Measurements from ENCODE around the gene SLC66A1. TPM values are rescaled to one million over a fixed set of nuclear protein-coding genes. Genes with fewer than 3 reads are reported as not detected.

SLC66A1 gene
- total RNA-seq, 2 donors from 2014 or later: 13.7 to 16.1 TPM

GRCh38 chr1:19319196-19319595, 7.1 kb downstream of the SLC66A1 start:
- intact Hi-C loops (cut with DNase I, micrococcal nuclease): no loop called here
- ATAC-seq (no peak), DNase-seq (no peak)

DNA sequence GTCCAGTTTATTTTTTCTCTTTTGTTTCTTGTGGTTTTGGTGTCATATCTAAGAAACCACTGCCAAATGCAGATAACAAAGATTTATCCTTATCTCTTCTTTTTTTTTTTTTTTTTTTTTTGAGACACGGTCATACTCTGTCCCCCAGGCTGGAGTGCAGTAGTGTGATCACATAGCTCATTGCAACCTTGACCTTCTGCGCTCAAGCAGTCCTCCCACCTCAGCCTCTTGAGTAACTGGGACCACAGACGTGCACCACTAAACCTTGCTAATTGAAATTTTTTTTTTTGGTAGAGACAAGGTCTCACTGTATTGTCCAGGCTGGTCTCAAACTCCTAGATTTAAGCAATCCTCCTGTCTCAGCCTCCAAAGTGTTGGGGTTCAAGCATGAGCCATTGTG, 8.9 kb downstream of the SLC66A1 start:
- ATAC-seq: no peak
- intact Hi-C loops (cut with DNase I, micrococcal nuclease): no loop called here
- DNase-seq: no peak

DNA sequence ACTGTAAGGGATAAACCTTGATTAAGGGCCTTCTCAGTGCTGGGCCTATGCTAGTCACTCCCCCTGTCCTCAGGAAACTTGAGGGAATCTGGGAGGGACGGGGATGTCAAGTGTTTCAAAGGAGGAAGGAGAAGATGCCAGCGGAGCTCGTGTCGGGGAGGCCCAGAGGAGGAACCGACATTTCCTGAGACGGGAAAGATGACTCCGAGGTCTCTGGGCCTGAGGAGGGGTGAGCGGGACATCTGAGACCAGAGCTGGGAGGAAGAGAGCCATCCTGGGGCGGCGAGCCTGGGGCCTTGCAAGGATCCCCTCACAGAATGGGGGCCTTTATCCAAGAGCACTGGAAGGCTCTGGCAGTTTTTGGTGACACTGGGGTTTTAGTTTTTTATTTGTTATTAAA, 10.4 kb downstream of the SLC66A1 start:
- intact Hi-C loops (cut with DNase I, micrococcal nuclease): no loop called here
- DNase-seq (no peak), ATAC-seq (no peak)

DNA sequence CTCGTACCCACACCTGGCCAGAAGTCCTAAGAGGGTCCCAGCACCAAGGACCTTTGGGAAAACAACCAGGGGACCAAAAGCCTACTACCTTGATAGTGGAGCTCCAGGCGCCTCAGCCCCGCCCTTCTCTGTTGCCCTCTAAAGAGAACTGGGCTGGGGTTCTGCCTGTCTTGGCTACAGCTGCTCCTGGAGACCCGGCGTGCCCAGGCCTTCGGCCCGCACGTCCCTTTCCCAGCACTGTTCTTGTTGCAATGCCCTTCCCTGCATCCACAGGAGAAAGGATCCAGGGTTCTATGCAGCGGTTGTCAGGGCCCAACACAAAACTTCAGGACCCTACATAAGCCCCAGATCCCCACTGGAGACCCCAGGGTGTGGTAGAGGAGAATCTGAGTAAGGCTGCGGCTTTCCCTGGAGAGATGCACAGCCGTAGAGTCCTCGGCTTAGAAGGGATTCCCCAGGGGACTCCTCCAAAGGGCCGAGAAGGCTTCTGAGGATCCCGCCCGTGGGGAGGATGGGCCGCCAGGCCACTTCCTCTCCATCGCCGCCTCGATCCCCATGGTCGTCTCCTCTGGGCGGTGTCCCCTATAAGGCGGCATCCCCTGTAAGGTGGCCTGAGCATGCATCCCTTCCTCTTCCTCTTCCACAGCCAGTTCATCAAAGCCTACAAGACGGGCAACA, 12.0 kb downstream of the SLC66A1 start:
- no peak for DNase-seq
- intact Hi-C loops (cut with DNase I, micrococcal nuclease): no loop called here
- no peak for ATAC-seq

- ATAC-seq: no peak
- DNase-seq: no peak
- intact Hi-C loops (cut with DNase I, micrococcal nuclease): no loop called here
Measured at GRCh38 chr1:19324665-19324990, 12.5 kb downstream of the SLC66A1 start.

- intact Hi-C loops (cut with DNase I, micrococcal nuclease): no loop called here
- ATAC-seq: no peak
- DNase-seq: no peak
Measured at GRCh38 chr1:19325368-19325957, 13.3 kb downstream of the SLC66A1 start.

DNA sequence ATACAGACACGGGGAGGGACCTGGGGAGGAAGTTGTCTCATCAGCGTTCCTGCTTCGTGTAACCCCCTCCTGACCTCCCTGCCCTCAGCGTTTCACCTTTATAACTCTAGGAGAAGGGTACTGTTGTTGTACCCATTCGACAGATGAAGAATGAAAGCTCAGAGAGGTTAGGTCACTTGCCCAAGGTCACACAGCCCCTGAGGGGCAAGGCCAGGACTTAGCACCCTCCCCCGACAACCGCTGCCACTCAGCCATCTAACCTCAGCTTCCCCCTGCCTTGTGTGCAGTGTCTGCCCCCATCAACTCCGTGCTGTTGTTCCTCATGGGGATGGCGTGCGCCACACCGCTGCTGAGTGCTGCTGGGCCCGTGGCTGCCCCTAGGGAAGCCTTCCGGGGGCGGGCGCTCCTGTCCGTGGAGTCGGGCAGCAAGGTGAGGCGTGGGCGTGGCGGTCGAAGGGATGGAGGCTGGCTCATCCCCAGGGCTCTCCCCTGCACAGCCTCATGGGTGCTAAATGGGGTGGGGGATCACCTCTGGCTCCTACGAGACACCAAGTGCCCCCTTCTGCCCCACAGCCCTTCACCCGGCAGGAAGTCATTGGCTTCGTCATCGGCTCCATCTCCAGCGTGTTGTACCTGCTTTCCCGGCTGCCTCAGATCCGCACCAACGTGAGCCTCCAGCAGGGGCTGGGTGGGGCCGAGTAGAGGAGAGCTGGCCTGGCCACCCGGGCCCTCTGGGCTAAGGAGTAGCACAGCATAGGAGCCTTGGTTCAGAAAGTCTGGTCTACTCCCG, 14.0 kb downstream of the SLC66A1 start:
- DNase-seq (no peak), ATAC-seq (no peak)
- intact Hi-C loops (cut with DNase I, micrococcal nuclease): no loop called here

DNA sequence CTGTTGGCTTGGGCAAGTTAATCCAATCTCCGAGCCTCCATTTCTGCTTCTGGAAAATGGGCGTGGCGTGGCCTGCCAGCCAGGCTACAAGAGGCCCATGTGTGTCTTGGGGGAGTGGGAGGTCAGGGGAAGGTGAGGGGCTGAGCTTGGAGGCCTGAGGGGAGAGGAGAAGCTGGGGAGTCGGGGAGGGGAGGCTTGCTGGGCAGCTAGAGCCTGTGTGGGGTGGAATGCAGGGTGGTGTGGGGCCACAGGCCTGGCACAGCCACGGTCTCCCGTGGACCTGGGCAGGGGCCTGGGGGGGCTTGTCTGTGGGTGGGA, 14.6 kb downstream of the SLC66A1 start:
- intact Hi-C loops (cut with DNase I, micrococcal nuclease): no loop called here
- ATAC-seq (no peak), DNase-seq (no peak)

- intact Hi-C loops (cut with DNase I, micrococcal nuclease): no loop called here
- DNase-seq: no peak
- no peak for ATAC-seq
Measured at GRCh38 chr1:19327301-19327700, 15.2 kb downstream of the SLC66A1 start.

DNA sequence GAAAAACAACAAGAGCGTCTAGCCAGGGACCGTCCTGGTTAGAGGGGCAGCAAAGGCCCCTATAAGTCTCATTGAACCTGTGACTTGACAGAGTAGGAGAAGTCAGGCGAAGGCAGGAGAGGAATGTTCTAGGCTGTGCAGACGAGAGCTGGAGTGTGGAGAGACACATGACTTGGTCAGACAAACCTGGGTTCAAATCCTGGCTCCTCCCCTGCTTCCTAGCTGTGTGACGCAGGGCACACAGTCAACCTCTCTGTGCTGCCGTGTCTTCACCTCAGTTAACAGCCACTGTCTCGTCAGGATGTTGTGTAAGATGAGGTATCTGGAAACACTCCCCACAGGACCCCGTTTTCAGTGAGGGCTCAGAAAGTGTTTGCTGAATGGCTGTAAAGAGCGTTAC, 15.6 kb downstream of the SLC66A1 start:
- intact Hi-C loops (cut with DNase I, micrococcal nuclease): no loop called here
- no peak for DNase-seq
- ATAC-seq: no peak

DNA sequence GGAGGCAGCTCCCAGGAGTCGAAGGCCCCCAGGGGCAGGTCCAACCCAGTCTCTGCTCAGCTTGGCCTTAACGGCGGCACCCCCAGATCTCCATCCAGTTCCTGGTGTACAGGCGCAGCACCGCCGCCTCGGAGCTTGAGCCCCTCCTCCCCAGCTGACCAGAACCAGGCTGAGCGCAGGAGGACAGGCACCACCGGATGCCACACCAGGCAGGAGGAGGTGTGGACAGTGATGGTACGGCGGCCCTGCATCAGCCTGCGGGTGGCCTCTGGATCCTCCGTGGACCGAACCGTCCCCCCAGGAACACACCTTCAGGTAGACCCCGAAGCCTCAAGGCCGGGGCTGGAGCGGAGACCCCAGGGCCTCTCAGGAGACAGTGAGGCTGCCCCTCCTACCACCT, 16.4 kb downstream of the SLC66A1 start:
- no peak for ATAC-seq
- intact Hi-C loops (cut with DNase I, micrococcal nuclease): no loop called here
- no peak for DNase-seq

GRCh38 chr1:19329188-19329587, 17.1 kb downstream of the SLC66A1 start:
- no peak for DNase-seq
- ATAC-seq: no peak
- intact Hi-C loops (cut with DNase I, micrococcal nuclease): no loop called here

GRCh38 chr1:19329611-19330010, 17.5 kb downstream of the SLC66A1 start:
- intact Hi-C loops (cut with DNase I, micrococcal nuclease): no loop called here
- no peak for DNase-seq
- ATAC-seq: no peak

- intact Hi-C loops (cut with DNase I, micrococcal nuclease): no loop called here
- DNase-seq: no peak
- peak; percentile 72 for ATAC-seq
Measured at GRCh38 chr1:19330449-19331135, 18.5 kb downstream of the SLC66A1 start.

DNA sequence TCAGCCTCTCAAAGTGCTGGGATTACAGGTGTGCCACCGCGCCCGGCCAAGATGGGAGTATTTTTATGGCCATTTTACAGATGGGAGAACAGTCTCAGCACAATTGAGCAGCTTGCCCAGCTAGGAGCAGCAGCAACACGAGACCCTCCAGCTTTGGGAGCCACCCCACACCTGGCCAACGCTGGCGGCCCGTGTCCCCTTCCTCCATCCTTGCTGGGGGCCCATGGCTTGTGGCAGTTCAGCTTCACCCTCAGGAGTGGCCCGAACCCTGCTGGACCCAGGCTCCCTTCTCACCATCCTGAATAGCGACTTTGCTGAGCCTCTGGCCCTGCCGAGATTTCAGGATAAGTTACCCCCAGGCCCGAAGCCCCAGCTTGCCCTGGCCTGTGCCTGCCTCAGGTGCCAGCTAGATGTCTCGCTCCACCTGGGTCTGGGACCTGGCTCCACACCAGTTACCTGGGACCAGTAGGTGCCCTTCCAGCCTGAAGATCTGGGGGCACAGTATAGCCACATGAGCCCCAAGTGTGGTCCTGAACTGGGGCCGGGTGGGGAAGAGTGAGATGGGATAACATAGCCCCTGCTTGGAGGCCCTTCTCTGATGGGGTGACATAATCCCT, 19.2 kb downstream of the SLC66A1 start:
- DNase-seq: no peak
- no peak for ATAC-seq
- intact Hi-C loops (cut with DNase I, micrococcal nuclease): no loop called here

DNA sequence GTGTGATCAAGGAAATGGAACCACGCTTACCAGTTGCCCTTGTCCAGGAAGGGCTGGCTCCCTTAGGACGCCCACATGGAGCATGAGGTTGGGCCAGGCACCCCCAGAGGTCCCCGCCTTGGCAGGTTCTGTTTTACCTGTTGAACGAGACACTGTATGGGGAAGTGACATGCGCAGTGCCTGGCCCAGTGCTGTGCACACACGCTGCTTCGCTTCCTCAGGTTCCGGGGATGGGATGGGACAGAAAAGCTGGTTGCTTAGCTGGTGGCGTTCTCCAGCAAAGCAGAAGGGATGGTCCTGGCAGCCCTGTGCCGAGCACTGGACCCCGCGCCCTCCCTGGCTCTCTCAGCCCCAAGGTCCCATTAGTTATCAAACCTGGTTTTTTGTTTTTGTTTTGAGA, 20.7 kb downstream of the SLC66A1 start:
- intact Hi-C loops (cut with DNase I, micrococcal nuclease): no loop called here
- no peak for ATAC-seq
- no peak for DNase-seq

GRCh38 chr1:19333587-19334354, 21.6 kb downstream of the SLC66A1 start:
- DNase-seq: no peak
- no peak for ATAC-seq
- intact Hi-C loops (cut with DNase I, micrococcal nuclease): no loop called here

- DNase-seq (no peak), ATAC-seq (peak; percentile 11)
- intact Hi-C loops (cut with DNase I, micrococcal nuclease): no loop called here
Measured at GRCh38 chr1:19336543-19336942, 24.4 kb downstream of the SLC66A1 start.

DNA sequence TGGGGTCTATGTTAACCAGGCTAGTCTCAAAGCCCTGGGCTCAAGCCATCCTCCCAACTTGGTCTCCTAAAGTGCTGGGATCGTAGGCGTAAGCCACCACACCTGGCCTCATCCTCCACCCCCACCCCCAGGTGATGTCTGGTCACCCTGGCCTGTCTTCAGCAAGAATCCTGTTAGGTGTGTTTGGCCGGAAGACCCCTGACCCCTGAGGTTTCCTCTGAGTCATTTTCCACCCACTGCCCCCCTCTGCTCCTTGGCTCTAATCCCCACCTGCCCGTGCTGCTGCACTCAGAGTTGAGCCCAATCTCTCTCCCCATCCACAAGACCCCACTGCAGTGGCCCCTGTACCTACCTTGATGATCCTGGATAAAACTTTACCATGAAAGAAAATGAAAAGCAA, 25.2 kb downstream of the SLC66A1 start:
- no peak for ATAC-seq
- DNase-seq: no peak
- intact Hi-C loops (cut with DNase I, micrococcal nuclease): no loop called here

All from left colon (tissue), 2 donors.